HL-60 (cell line): ENCODE results near the gene HBA1.

ENCODE experiments used
- DNase-seq, 2 experiments: peaks; one replicate each; pipeline ENCODE4 v3.0.0-alpha.2; 2010 to 2020; ENCODE audit warnings: low read depth in 1 of 2, low spot score in 1 of 2
- H3K27ac ChIP-seq: fragments of 250-450 bp; sonication (Bioruptor Pico); replicated peaks from 2 replicates; pipeline ENCODE4 v1.5.1; 2020; ENCODE audit warnings: mild to moderate bottlenecking, moderate library complexity
- H3K27me3 ChIP-seq: fragments of 250-450 bp; sonication (Bioruptor Pico); 2 replicates; pipeline ENCODE4 v1.5.1; 2021; ENCODE audit warnings: mild to moderate bottlenecking, moderate library complexity; ENCODE audit not compliant: insufficient read depth, poor library complexity, severe bottlenecking
- H3K4me3 ChIP-seq: replicated peaks from 2 replicates; pipeline ENCODE4 v1.5.1; 2011; ENCODE audit warnings: mild to moderate bottlenecking, control low read depth, low read length; ENCODE audit not compliant: insufficient read depth
- CTCF ChIP-seq: IDR thresholded peaks from one replicate; pipeline ENCODE4 v1.5.1; 2011; ENCODE audit warnings: low read length, control low read depth, inconsistent platforms; ENCODE audit not compliant: insufficient read depth
- GABPA ChIP-seq: IDR thresholded peaks from 2 replicates; pipeline ENCODE4 v1.6.1; 2012; ENCODE audit warnings: low read depth
- POLR2AphosphoS5 ChIP-seq: IDR thresholded peaks from 2 replicates; pipeline ENCODE4 v1.6.1; 2012; ENCODE audit warnings: low read depth
- REST ChIP-seq: IDR thresholded peaks from 2 replicates; pipeline ENCODE4 v1.6.1; 2012; ENCODE audit warnings: low read depth; ENCODE audit not compliant: insufficient replicate concordance
- SPI1 ChIP-seq: IDR thresholded peaks from 2 replicates; pipeline ENCODE4 v1.6.1; 2012; ENCODE audit warnings: low read depth, mild to moderate bottlenecking, borderline replicate concordance

HBA1 gene

GRCh38 chr16:144797-145252 is 31.7 kb upstream of the HBA1 start:
- DNase-seq: no peak
- TF ChIP-seq POLR2AphosphoS5: no peak
- no peak for TF ChIP-seq REST
- TF ChIP-seq CTCF: no peak
- TF ChIP-seq GABPA: no peak
- no peak for TF ChIP-seq SPI1
- Histone ChIP-seq H3K4me3 (no peak overlapping the region), H3K27me3 (peaks cover 9% of the 10 kb centered on the region), H3K27ac (no peak overlapping the region)

- H3K27me3 ChIP-seq: peaks cover 12% of the 10 kb centered on the region
These were observed 29.8 kb upstream of the HBA1 start for GRCh38 chr16:146646-147045.

More at GRCh38 chr16:146646-147045, 29.8 kb upstream of the HBA1 start:
- Histone ChIP-seq H3K4me3 (no peak overlapping the region), H3K27ac (no peak overlapping the region)
- TF ChIP-seq REST (no peak), GABPA (no peak), CTCF (no peak), SPI1 (no peak), POLR2AphosphoS5 (no peak)
- DNase-seq: no peak
